ENCODE data around the gene SUN5. TPM values are rescaled to one million over a fixed set of nuclear protein-coding genes. Genes with fewer than 3 reads are reported as not detected.

SUN5 gene
- total RNA-seq, 1 donor from 2014 or later: not detected

- no peak overlapping the region for H3K27ac Mint-ChIP-seq
- no peak for DNase-seq (ENCODE audit: low spot score in 2 of 2, unreplicated experiment in 2 of 2)
- peaks cover 43% of the 10 kb centered on the region for H3K27me3 Mint-ChIP-seq (ENCODE audit: low read depth)
Measured at GRCh38 chr20:33017542-33017941, 13.3 kb upstream of the SUN5 start.

DNA sequence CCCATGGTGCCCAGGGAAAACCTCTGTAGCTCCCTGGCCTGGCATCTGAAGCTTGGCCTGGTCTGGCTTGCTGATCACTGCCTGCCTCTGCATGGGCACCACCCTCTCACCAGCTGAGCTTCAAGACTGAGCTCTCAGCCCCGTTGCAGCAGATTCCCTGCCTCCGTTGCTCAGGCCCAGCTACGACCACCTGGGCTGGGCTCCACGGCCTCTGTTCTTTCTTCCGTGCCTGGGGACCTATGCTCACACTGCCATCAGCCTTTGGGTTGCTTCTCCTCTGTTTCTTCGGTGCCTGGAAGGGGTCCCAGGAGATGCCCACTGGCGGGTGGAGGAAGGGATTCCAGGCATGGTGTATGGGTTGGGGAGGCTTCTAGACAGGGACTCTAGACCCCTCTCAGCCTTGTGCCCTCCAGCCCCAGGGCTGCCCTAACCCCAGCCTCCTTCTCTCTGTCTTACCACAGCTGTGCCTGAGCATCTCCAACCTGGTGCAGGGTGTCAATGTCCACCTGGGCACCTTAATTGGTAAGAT, 12.4 kb upstream of the SUN5 start:
- H3K9me3 Mint-ChIP-seq: no peaks in the 10 kb centered on the region
- H3K4me1 Mint-ChIP-seq: no peaks in the 10 kb centered on the region
- H3K27me3 Mint-ChIP-seq (ENCODE audit: low read depth): peaks cover 47% of the 10 kb centered on the region
- DNase-seq (ENCODE audit: low spot score in 2 of 2, unreplicated experiment in 2 of 2): no peak
- H3K4me3 Mint-ChIP-seq: no peak overlapping the region
- no peak overlapping the region for H3K27ac Mint-ChIP-seq
- H3K36me3 Mint-ChIP-seq: no peaks in the 10 kb centered on the region
- TF ChIP-seq, protein P1, sequence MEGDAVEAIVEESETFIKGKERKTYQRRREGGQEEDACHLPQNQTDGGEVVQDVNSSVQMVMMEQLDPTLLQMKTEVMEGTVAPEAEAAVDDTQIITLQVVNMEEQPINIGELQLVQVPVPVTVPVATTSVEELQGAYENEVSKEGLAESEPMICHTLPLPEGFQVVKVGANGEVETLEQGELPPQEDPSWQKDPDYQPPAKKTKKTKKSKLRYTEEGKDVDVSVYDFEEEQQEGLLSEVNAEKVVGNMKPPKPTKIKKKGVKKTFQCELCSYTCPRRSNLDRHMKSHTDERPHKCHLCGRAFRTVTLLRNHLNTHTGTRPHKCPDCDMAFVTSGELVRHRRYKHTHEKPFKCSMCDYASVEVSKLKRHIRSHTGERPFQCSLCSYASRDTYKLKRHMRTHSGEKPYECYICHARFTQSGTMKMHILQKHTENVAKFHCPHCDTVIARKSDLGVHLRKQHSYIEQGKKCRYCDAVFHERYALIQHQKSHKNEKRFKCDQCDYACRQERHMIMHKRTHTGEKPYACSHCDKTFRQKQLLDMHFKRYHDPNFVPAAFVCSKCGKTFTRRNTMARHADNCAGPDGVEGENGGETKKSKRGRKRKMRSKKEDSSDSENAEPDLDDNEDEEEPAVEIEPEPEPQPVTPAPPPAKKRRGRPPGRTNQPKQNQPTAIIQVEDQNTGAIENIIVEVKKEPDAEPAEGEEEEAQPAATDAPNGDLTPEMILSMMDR (IDR thresholded peaks at IDR 0.05; ENCODE audit: unreplicated experiment): no peak

More at GRCh38 chr20:33017542-33017941, 13.3 kb upstream of the SUN5 start:
- no peaks in the 10 kb centered on the region for H3K36me3 Mint-ChIP-seq
- no peaks in the 10 kb centered on the region for H3K9me3 Mint-ChIP-seq
- TF ChIP-seq, protein P1 (IDR thresholded peaks at IDR 0.05; ENCODE audit: unreplicated experiment): no peak
- H3K4me1 Mint-ChIP-seq: no peaks in the 10 kb centered on the region
- no peak overlapping the region for H3K4me3 Mint-ChIP-seq

DNA sequence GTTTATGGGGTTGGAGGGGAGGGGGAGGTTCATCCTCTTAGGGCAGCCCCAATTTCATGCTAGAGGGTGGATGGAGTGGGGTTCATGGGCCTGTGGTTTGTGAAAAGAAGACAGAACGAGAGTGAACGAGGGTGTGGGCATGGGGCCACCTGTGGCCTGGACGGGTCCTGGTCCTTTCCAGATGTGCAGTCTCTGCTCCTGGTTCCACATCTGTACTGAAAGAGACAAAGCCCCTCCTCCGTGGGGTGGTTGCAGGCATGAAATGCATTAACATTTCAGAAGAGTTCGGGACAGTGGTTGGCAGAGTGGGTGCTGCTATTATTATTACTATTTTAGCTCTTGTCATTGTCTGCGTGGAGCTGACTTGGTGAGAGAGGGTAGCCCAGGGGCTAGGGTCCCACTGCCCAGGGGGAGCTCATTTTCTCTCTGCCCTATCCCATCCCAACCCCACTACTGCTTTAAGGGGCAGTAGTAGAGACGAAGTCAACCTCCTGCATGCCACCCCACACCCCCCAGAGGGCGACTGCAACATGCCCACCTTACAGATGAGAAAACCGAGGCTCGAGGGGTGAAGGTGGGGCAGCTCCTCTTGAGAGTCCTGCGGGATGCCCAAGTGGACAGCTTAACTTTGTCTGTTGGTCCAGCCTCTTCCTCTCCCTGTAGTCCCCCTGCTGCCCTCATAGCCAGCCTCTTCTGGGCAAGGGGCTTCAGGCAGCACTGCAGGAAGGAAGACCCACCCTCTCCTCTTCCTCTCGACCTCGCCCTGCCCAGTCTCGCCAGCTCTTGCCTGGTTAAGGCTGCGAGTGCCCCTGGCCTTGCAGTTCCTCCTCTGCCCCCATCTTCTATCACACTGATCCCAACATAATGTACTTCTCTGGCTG, 11.7 kb upstream of the SUN5 start:
- H3K4me3 Mint-ChIP-seq: no peak overlapping the region
- no peaks in the 10 kb centered on the region for H3K9me3 Mint-ChIP-seq
- H3K4me1 Mint-ChIP-seq: no peaks in the 10 kb centered on the region
- TF ChIP-seq, protein P1 (IDR thresholded peaks at IDR 0.05; ENCODE audit: unreplicated experiment): no peak
- H3K27me3 Mint-ChIP-seq (ENCODE audit: low read depth): peaks cover 50% of the 10 kb centered on the region
- H3K27ac Mint-ChIP-seq: no peak overlapping the region
- DNase-seq (ENCODE audit: low spot score in 2 of 2, unreplicated experiment in 2 of 2): no peak
- no peaks in the 10 kb centered on the region for H3K36me3 Mint-ChIP-seq

DNA sequence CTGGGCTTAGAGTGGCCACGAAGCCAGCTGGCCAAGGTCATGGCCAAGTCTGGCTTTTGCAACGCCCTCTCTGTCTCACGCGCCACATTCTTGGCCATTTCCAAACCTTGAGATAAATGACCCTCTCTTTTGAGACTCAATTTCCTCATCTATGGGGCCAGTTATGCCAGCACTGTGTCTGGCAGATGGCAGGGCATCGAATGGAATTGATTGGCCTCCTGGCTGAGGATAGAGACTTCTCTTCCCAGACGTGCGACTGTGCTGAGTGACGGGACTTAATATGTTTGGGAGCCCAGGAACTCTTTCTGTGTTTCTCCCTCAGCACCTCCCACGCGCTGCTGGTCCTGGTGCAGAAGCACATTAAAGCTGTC, 10.9 kb upstream of the SUN5 start:
- Mint-ChIP-seq H3K27me3 (ENCODE audit: low read depth) (peaks cover 53% of the 10 kb centered on the region), H3K27ac (no peak overlapping the region), H3K4me1 (no peaks in the 10 kb centered on the region), H3K9me3 (no peaks in the 10 kb centered on the region), H3K4me3 (no peak overlapping the region), H3K36me3 (no peaks in the 10 kb centered on the region)
- TF ChIP-seq, protein P1 (IDR thresholded peaks at IDR 0.05; ENCODE audit: unreplicated experiment): no peak
- DNase-seq (ENCODE audit: low spot score in 2 of 2, unreplicated experiment in 2 of 2): no peak

GRCh38 chr20:33014336-33015113, 10.3 kb upstream of the SUN5 start:
- no peak overlapping the region for H3K4me3 Mint-ChIP-seq
- H3K27ac Mint-ChIP-seq: no peak overlapping the region
- no peaks in the 10 kb centered on the region for H3K36me3 Mint-ChIP-seq
- no peaks in the 10 kb centered on the region for H3K9me3 Mint-ChIP-seq
- H3K4me1 Mint-ChIP-seq: no peaks in the 10 kb centered on the region
- no peak for DNase-seq (ENCODE audit: low spot score in 2 of 2, unreplicated experiment in 2 of 2)
- TF ChIP-seq, protein P1 (IDR thresholded peaks at IDR 0.05; ENCODE audit: unreplicated experiment): no peak
- peaks cover 53% of the 10 kb centered on the region for H3K27me3 Mint-ChIP-seq (ENCODE audit: low read depth)
